ENCODE results near the gene ZNF57. TPM values are rescaled to one million over a fixed set of nuclear protein-coding genes. Genes with fewer than 3 reads are reported as not detected.

The ZNF57 gene
- total and polyA plus RNA-seq, 9 of the 15 experiments (the other 6 are each of a cell fraction or from before 2014, with no cell fraction given) = 3.9 to 13.5 (median 7.8) TPM

DNA sequence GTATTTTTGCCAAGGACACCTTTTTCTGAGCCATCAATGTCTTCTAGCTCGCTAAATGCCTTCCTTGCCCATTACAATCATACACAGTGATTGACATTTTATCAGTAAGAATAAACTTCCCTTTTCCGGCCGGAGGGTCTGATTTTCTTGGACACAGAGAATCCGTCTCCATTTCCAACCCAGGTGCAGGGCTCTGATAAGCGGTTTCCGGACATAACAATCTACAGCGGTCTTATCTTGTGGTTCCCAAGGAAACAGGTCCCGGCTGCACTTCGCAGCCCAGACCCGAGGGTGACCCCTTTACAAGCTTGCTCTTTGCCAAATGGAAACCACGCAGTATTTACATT, 49.2 kb downstream of the ZNF57 start (continued):
- TF ChIP-seq MXD1 (CRISPR knock-in tag; IDR thresholded peaks at IDR 0.05; ENCODE audit: borderline replicate concordance, poor library complexity, severe bottlenecking) (no peak), ZNF12 (CRISPR knock-in tag; IDR thresholded peaks at IDR 0.05) (no peak), SRSF3 (IDR thresholded peaks at IDR 0.05; ENCODE audit: insufficient read depth, low read length) (no peak), EWSR1 (IDR thresholded peaks at IDR 0.05; ENCODE audit: borderline replicate concordance, low read depth, partially characterized antibody) (no peak), RAD21 (CRISPR knock-in tag; conservative IDR thresholded peaks at IDR 0.05 in 1 of 2, IDR thresholded peaks at IDR 0.05 in 1 of 2) (0 out of 4 replicates have a peak, but pooled peaks of 1 of the 2 experiments have one; percentile 2), PURB (CRISPR knock-in tag; IDR thresholded peaks at IDR 0.05; ENCODE audit: low read depth) (no peak), HLTF (IDR thresholded peaks at IDR 0.05) (no peak), ZHX1 (conservative IDR thresholded peaks at IDR 0.05; ENCODE audit: low read length) (no peak), DDX20 (tag; IDR thresholded peaks at IDR 0.05; ENCODE audit: low read depth) (peak; percentile 62; the same call in 1 of the 2 replicates), RBBP5 (IDR thresholded peaks at IDR 0.05; ENCODE audit: borderline replicate concordance, insufficient read depth, low read length, poor library complexity, severe bottlenecking) (no peak), KLF1 (tag; IDR thresholded peaks at IDR 0.05) (no peak), RB1 (IDR thresholded peaks at IDR 0.05; ENCODE audit: low read depth) (no peak; the same call in none of the 2 replicates), EHMT2 (IDR thresholded peaks at IDR 0.05) (no peak), ATF7 (IDR thresholded peaks at IDR 0.05) (no peak; the same call in 1 of the 2 replicates), KLF13 (tag; IDR thresholded peaks at IDR 0.05; ENCODE audit: borderline replicate concordance, low read depth) (no peak)
- TF ChIP-seq, protein P1, sequence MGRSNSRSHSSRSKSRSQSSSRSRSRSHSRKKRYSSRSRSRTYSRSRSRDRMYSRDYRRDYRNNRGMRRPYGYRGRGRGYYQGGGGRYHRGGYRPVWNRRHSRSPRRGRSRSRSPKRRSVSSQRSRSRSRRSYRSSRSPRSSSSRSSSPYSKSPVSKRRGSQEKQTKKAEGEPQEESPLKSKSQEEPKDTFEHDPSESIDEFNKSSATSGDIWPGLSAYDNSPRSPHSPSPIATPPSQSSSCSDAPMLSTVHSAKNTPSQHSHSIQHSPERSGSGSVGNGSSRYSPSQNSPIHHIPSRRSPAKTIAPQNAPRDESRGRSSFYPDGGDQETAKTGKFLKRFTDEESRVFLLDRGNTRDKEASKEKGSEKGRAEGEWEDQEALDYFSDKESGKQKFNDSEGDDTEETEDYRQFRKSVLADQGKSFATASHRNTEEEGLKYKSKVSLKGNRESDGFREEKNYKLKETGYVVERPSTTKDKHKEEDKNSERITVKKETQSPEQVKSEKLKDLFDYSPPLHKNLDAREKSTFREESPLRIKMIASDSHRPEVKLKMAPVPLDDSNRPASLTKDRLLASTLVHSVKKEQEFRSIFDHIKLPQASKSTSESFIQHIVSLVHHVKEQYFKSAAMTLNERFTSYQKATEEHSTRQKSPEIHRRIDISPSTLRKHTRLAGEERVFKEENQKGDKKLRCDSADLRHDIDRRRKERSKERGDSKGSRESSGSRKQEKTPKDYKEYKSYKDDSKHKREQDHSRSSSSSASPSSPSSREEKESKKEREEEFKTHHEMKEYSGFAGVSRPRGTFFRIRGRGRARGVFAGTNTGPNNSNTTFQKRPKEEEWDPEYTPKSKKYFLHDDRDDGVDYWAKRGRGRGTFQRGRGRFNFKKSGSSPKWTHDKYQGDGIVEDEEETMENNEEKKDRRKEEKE (IDR thresholded peaks at IDR 0.05; ENCODE audit: borderline replicate concordance in 1 of 2, control insufficient read depth in 1 of 2, low read depth in 2 of 2, low read length in 1 of 2) = no peak
- TF ChIP-seq, protein P2, sequence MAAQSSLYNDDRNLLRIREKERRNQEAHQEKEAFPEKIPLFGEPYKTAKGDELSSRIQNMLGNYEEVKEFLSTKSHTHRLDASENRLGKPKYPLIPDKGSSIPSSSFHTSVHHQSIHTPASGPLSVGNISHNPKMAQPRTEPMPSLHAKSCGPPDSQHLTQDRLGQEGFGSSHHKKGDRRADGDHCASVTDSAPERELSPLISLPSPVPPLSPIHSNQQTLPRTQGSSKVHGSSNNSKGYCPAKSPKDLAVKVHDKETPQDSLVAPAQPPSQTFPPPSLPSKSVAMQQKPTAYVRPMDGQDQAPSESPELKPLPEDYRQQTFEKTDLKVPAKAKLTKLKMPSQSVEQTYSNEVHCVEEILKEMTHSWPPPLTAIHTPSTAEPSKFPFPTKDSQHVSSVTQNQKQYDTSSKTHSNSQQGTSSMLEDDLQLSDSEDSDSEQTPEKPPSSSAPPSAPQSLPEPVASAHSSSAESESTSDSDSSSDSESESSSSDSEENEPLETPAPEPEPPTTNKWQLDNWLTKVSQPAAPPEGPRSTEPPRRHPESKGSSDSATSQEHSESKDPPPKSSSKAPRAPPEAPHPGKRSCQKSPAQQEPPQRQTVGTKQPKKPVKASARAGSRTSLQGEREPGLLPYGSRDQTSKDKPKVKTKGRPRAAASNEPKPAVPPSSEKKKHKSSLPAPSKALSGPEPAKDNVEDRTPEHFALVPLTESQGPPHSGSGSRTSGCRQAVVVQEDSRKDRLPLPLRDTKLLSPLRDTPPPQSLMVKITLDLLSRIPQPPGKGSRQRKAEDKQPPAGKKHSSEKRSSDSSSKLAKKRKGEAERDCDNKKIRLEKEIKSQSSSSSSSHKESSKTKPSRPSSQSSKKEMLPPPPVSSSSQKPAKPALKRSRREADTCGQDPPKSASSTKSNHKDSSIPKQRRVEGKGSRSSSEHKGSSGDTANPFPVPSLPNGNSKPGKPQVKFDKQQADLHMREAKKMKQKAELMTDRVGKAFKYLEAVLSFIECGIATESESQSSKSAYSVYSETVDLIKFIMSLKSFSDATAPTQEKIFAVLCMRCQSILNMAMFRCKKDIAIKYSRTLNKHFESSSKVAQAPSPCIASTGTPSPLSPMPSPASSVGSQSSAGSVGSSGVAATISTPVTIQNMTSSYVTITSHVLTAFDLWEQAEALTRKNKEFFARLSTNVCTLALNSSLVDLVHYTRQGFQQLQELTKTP (IDR thresholded peaks at IDR 0.05; ENCODE audit: low read depth in 1 of 2, partially characterized antibody in 2 of 2) = peak in 1 of 2 experiments; percentile 89

Data from K562 (cell line).